G401 (cell line): ENCODE data around the gene HS1BP3. TPM values are rescaled to one million over a fixed set of nuclear protein-coding genes. Genes with fewer than 3 reads are reported as not detected.
A peak's percentile ranks its signal among the peaks of the same experiment; 100 is the strongest.

Source experiments
- DNase-seq: peaks from one replicate; pipeline ENCODE4 v3.0.0-alpha.2; 2015; ENCODE audit warnings: low spot score
- in situ Hi-C: cut with HindIII; loops from 2 replicates; pipeline ENCODE4 v1.10.0; 2016; ENCODE audit warnings: low sequenced_read_pairs, mixed read lengths
- total RNA-seq: library from RNA; depleted of rRNA; stranded (reverse); fragments of >200 nt; shearing (Covaris generic); gene quantifications from 2 replicates; pipeline ENCODE4 v1.2.3, GENCODE V29; 2014

The HS1BP3 gene
- total RNA-seq, 1 experiment from 2014 or later = 53.7 TPM

- peak; percentile 85 for DNase-seq
- in situ Hi-C loops = loop anchor here (5.0 kb wide), 1 partner anchor 194 kb away; no protein-coding TSS in a partner anchor
Observed at GRCh38 chr2:20635675-20636584, 15.0 kb downstream of the HS1BP3 start.

DNA sequence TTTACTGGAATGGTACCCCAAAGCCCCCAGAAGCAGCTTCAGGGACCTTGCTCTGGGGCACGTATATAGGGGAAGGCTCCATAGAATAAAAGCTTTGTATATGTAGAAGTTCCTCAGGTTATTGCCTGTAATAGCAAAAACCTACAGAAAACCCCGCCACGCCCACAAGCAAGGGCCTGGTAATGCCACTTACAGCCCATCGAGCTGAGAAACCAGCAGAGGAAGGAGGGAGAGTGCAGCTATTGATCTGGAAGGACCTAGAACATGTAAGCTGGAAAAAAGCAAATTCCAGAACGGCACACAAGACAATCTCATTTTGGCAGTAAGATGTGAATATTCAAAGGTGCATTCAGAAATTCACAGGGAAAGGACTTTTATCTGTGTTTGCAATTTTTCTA lies 15.8 kb downstream of the HS1BP3 start:
- no peak for DNase-seq
- in situ Hi-C loops = loop anchor here (5.0 kb wide), 1 partner anchor 193 kb away; no protein-coding TSS in a partner anchor

DNA sequence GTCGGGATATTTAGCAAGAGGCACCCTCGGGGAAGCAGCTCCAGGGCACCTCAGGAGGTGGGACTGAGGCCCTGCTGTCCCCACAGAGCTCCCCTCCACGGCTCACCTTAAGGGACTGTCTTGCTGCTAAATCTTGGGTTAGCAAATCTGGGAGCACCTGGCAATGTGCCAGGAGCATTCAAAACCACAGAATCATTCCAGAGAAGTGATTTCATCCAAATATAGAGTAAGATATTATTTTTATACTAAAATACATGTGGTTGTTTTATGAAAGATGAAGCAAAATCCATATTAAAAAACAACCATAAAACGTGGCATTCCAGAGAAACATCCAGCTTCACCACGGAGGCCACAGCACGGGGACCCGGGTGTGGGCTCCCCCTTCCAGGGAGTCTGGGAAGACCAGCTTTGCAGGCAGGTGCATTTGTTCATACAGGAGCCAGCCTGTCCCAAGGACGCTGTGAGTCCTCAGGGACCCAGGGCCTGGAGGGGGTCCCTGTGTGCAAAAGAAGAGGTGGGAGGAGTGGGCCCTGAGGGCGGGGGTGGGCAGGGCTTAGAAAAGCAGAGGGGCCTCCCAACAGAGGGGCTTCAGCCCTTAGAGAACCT lies 16.3 kb downstream of the HS1BP3 start:
- no peak for DNase-seq
- in situ Hi-C loops = loop anchor here (5.0 kb wide), 1 partner anchor 192 kb away; no protein-coding TSS in a partner anchor

DNA sequence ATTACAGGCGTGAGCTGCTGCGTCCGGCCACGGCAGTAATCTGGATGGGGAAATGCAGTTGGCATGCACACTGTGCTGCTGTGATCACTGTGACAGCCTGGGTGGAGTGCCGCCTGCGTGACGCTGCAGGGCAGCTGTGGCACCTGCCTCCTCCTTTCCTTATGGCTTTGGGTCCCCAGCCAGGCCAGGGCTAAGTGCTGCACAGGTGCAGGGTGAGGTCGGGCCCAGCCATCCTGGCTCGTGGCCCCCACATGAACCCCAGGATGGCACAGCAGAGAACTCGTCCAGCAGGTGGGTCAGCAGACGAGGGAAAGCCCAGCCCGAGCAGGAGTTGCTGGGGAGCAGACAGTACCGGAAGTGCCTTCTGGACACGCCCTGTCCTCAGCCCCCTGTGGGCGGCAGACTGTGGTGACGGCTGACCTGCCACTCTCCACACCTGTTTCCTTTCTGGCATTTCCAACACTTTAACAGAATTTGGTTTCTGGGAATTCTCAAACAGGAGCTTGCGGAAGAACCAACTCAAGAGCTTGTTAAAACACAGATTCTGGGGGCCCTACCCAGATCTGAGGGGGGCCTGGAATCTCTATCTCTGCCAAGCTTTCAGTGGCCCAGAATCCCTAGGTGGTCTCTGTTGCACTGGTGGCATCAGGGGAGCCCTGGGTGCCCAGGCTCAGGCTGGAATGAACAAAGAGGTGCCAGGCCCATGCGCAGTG lies 16.9 kb downstream of the HS1BP3 start:
- in situ Hi-C loops = no loop called here
- no peak for DNase-seq

- DNase-seq = no peak
- in situ Hi-C loops = no loop called here
Observed at GRCh38 chr2:20633001-20633400, 17.9 kb downstream of the HS1BP3 start.

DNA sequence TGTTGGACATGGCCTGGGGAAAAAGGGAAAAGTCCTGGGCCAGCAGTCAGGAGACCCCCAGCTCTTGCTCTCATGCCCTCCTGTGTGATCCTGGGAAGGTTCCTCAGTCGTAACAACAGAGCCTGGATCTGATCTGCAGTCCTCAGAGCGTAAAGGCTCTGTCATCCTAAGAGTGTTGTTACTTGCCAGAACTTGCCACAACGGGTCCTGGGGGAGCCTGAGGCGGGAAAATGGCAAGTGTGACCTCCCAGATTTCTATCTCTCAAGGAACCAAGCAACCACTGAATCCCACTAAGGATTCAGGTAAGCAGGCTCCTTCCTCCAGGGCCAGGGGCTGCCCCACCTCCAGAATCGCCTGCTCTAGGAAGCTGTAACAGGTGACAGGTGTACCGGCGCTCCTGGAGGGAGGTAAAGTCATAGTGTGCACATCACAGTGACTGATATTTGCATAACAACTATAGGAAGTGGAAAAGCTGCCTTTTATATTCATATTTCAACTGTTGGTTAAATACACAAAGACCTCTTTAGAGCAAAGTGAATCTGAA lies 18.4 kb downstream of the HS1BP3 start:
- no peak for DNase-seq
- in situ Hi-C loops = no loop called here

GRCh38 chr2:20631617-20632307 lies 19.1 kb downstream of the HS1BP3 start:
- in situ Hi-C loops = no loop called here
- no peak for DNase-seq

GRCh38 chr2:20630967-20631366 lies 19.9 kb downstream of the HS1BP3 start:
- in situ Hi-C loops = no loop called here
- DNase-seq = no peak

DNA sequence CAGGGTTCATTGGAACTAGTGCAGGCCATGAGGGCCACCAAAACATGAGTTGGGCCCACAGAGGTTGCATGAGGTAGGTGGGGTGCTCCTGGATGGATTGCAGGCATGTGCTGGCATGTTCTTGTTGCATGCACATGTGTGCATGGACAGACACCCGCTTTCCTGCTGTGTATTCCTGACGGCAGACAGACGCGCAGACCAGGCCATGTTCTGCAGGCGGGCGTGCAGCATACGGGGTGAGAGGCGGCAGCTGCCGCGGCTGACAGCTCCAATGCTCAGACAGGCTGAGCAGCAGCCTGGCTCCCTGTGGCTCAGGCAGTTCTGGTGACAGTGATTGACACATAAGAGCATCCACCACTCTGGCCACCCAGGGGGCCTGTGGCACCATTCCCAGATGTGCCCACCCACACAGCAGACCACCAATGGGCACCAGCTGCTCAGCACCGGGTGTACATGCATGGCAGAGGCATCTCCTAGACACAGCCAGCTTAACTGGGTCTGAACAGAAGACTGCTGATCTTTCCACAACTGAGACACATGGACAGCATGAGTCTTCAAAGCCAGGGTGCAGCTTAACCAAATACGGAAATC lies 21.2 kb downstream of the HS1BP3 start:
- DNase-seq = no peak
- in situ Hi-C loops = no loop called here

- no peak for DNase-seq
- in situ Hi-C loops = no loop called here
Observed at GRCh38 chr2:20629181-20629580, 21.7 kb downstream of the HS1BP3 start.

GRCh38 chr2:20627712-20628380 lies 23.1 kb downstream of the HS1BP3 start:
- in situ Hi-C loops = no loop called here
- DNase-seq = no peak

- DNase-seq = no peak
- in situ Hi-C loops = no loop called here
Observed at GRCh38 chr2:20626698-20627513, 24.0 kb downstream of the HS1BP3 start.

- DNase-seq = no peak
- in situ Hi-C loops = no loop called here
Observed at GRCh38 chr2:20626392-20626697, 24.6 kb downstream of the HS1BP3 start.

DNA sequence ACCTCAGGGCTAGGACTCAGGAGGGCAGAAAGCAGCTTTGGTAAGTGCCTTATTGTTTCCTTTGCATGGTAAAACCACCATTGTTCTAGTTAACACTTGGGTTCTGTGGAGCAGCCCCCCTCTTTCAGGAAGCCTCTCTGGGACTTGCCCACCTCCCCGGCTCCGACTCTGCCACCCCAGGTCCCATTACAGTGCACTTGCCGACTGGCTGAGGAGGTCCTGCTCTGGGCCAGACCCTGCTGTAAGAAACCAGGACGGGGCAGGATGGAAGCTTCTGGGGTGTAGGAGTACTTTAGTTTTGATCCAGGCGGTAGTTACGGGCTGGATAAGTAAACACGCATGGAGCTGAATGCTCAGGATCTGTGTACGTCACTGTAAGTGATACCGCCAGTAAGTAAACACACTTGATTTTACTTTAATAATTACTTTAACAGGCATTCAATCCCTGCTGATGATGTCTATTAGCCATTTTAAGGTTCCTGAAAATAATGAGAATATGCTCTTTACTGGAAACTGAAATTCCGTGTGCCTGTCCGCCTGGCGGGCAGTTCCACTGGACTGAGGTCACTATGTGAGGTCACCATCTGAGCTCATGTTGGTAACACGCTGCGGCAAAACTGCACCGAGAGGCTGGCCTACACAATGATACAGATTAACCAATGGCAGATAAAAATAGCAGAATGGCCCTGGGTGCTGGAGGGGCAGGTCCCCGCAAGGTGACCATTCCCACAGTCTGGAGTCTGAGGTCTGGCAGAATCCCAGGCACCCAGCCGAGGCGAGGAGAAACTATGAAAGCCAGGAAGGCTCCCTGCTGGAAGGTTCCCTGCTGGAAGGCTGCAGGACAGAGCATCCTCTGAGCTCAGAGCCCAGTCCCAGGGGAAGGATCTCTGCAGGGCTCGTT lies 25.2 kb downstream of the HS1BP3 start:
- in situ Hi-C loops = no loop called here
- no peak for DNase-seq

GRCh38 chr2:20624884-20625485 lies 25.9 kb downstream of the HS1BP3 start:
- in situ Hi-C loops = no loop called here
- DNase-seq = no peak

- no peak for DNase-seq
- in situ Hi-C loops = no loop called here
Observed at GRCh38 chr2:20624156-20624883, 26.6 kb downstream of the HS1BP3 start.
